HFFc6 (cell line): ENCODE results near the gene IL12RB1. TPM values are rescaled to one million over a fixed set of nuclear protein-coding genes. Genes with fewer than 3 reads are reported as not detected.

Experiments
- DNase-seq: peaks from one replicate; pipeline ENCODE4 v3.0.0-alpha.2; 2018
- H3K27ac Mint-ChIP-seq: 2 replicates; pipeline ENCODE4 v1.8.0; 2020; ENCODE audit warnings: mild to moderate bottlenecking, mixed read lengths
- H3K27me3 Mint-ChIP-seq: 2 replicates; pipeline ENCODE4 v1.8.0; 2021; ENCODE audit warnings: mild to moderate bottlenecking, moderate library complexity, mixed read lengths; ENCODE audit not compliant: insufficient read depth
- H3K36me3 Mint-ChIP-seq: 2 replicates; pipeline ENCODE4 v1.8.0; 2021; ENCODE audit warnings: low read depth, mixed read lengths
- H3K4me1 Mint-ChIP-seq: 2 replicates; pipeline ENCODE4 v1.8.0; 2020; ENCODE audit warnings: low read depth, mixed read lengths
- H3K4me3 Mint-ChIP-seq: 2 replicates; pipeline ENCODE4 v1.8.0; 2020; ENCODE audit warnings: mild to moderate bottlenecking, moderate library complexity, mixed read lengths
- H3K9me3 Mint-ChIP-seq: 2 replicates; pipeline ENCODE4 v1.8.0; 2020; ENCODE audit warnings: mild to moderate bottlenecking, mixed read lengths
- CTCF ChIP-seq: fragments of 200-600 bp; sonication (generic); IDR thresholded peaks from 2 replicates; pipeline ENCODE4 v1.5.0; 2021; ENCODE audit warnings: antibody characterized with exemption, mild to moderate bottlenecking
- total RNA-seq, 6 experiments: library from RNA; stranded (reverse); fragmentation: NEBNext Ultra II Directional; extraction: Animal tissue kit (Norgen Biotek cat#: 25700); gene quantifications; 2 replicates in 1 of 6; 3 replicates in 5 of 6; pipeline ENCODE4 v1.2.3, GENCODE V29; 2021

The IL12RB1 gene
- total RNA-seq, 6 experiments from 2014 or later, result 0.10 TPM; not detected in 5

GRCh38 chr19:18027151-18027550 is 59.6 kb downstream of the IL12RB1 start:
- H3K27ac Mint-ChIP-seq, result no peak overlapping the region
- H3K4me1 Mint-ChIP-seq, result peaks cover 4% of the 10 kb centered on the region
- peaks cover 4% of the 10 kb centered on the region for H3K27me3 Mint-ChIP-seq
- H3K4me3 Mint-ChIP-seq, result no peak overlapping the region
- H3K9me3 Mint-ChIP-seq, result no peaks in the 10 kb centered on the region
- TF ChIP-seq CTCF, result no peak
- no peaks in the 10 kb centered on the region; the same call in 1 of the 2 replicates for H3K36me3 Mint-ChIP-seq
- no peak for DNase-seq

GRCh38 chr19:18023622-18024251 is 63.0 kb downstream of the IL12RB1 start:
- no peak overlapping the region for H3K4me3 Mint-ChIP-seq
- H3K27ac Mint-ChIP-seq, result no peak overlapping the region
- H3K36me3 Mint-ChIP-seq, result no peaks in the 10 kb centered on the region; the same call in 1 of the 2 replicates
- H3K27me3 Mint-ChIP-seq, result peaks cover 2% of the 10 kb centered on the region; the same call in 1 of the 2 replicates
- no peak for DNase-seq
- peaks cover 29% of the 10 kb centered on the region for H3K4me1 Mint-ChIP-seq
- TF ChIP-seq CTCF, result no peak
- no peaks in the 10 kb centered on the region for H3K9me3 Mint-ChIP-seq

- no peaks in the 10 kb centered on the region for H3K9me3 Mint-ChIP-seq
- DNase-seq, result peak; percentile 77
- no peaks in the 10 kb centered on the region; the same call in 1 of the 2 replicates for H3K36me3 Mint-ChIP-seq
- H3K27ac Mint-ChIP-seq, result peak overlapping the region; percentile 98
- peaks cover 39% of the 10 kb centered on the region for H3K4me1 Mint-ChIP-seq
- TF ChIP-seq CTCF, result no peak
- H3K27me3 Mint-ChIP-seq, result peaks cover 2% of the 10 kb centered on the region; the same call in 1 of the 2 replicates
- peak overlapping the region; percentile 76 for H3K4me3 Mint-ChIP-seq
Measured at GRCh38 chr19:18021121-18021755, 65.5 kb downstream of the IL12RB1 start.

GRCh38 chr19:18020212-18021085 is 66.3 kb downstream of the IL12RB1 start:
- Mint-ChIP-seq H3K9me3 (no peaks in the 10 kb centered on the region), H3K4me3 (peak overlapping the region; percentile 53), H3K27me3 (peaks cover 2% of the 10 kb centered on the region; the same call in 1 of the 2 replicates), H3K27ac (peak overlapping the region; percentile 98; the same call in 1 of the 2 replicates), H3K36me3 (no peaks in the 10 kb centered on the region; the same call in 1 of the 2 replicates), H3K4me1 (peaks cover 39% of the 10 kb centered on the region)
- DNase-seq, result no peak
- TF ChIP-seq CTCF, result no peak

- H3K4me3 Mint-ChIP-seq, result no peak overlapping the region
- H3K27me3 Mint-ChIP-seq, result no peaks in the 10 kb centered on the region
- H3K4me1 Mint-ChIP-seq, result peaks cover 38% of the 10 kb centered on the region
- H3K36me3 Mint-ChIP-seq, result peaks cover 7% of the 10 kb centered on the region; the same call in 1 of the 2 replicates
- H3K9me3 Mint-ChIP-seq, result no peaks in the 10 kb centered on the region
- no peak for TF ChIP-seq CTCF
- no peak for DNase-seq
- peak overlapping the region; percentile 6; the same call in 1 of the 2 replicates for H3K27ac Mint-ChIP-seq
Measured at GRCh38 chr19:18017275-18018083, 69.3 kb downstream of the IL12RB1 start.
